HepG2 (cell line): ENCODE measurements around the gene CHCHD3. TPM values are rescaled to one million over a fixed set of nuclear protein-coding genes. Genes with fewer than 3 reads are reported as not detected.

ENCODE experiments used
- ATAC-seq: fragments of 200-7000 bp; cut with Tn5 transposase; 3 replicates; pipeline ENCODE4 v1.9.1; 2020; ENCODE audit warnings: mild to moderate bottlenecking, moderate library complexity
- BruUV-seq: library from RNA; stranded (reverse); fragments of 400-500 nt; replicated peaks from 2 replicates; lab custom pipeline; 2021; lab: Mats Ljungman, UMichigan
- CTCF ChIA-PET: fragments of 300-600 bp; formaldehyde crosslinking; extraction: SDS; loops from one replicate; lab custom pipeline; 2021; ENCODE audit warnings: low total read pairs, inconsistent platforms, low intra/inter-chr PET ratio; lab: Yijun Ruan, JAX
- POLR2A ChIA-PET: fragments of 350-600 bp; sonication (Branson Sonifier 250); formaldehyde crosslinking; loops from one replicate; lab custom pipeline; 2020; ENCODE audit warnings: antibody characterized with exemption, inconsistent platforms; lab: Yijun Ruan, JAX
- DNase-seq: peaks from one replicate; pipeline ENCODE4 v3.0.0-alpha.2; 2015; ENCODE audit warnings: low spot score
- FAIRE-seq: peaks from 3 replicates; lab custom pipeline; 2011; peaks lifted over from hg19 to GRCh38; lab: Jason Lieb, UNC
- H2AFZ ChIP-seq: one replicate; pipeline ENCODE4 v1.6.1; 2011; ENCODE audit warnings: low read length, inconsistent platforms
- H3K27ac ChIP-seq: fragments of 300-600 bp; 3 replicates; pipeline ENCODE4 v1.8.0; 2011; ENCODE audit warnings: mixed run types, mild to moderate bottlenecking, mixed read lengths, low read length, inconsistent platforms; ENCODE audit not compliant: insufficient read depth; ENCODE audit errors: extremely low read length
- H3K27me3 ChIP-seq, 2 experiments: fragments of 200-600 bp in 1 of 2; 2 replicates in 1 of 2; 3 replicates in 1 of 2; pipeline versions ENCODE4 v1.6.0 to v1.8.0; 2011; ENCODE audit warnings: low read length in 2 of 2, mild to moderate bottlenecking in 2 of 2, moderate library complexity in 2 of 2, inconsistent platforms in 1 of 2; ENCODE audit not compliant: insufficient read depth in 2 of 2, control insufficient read depth in 1 of 2
- H3K36me3 ChIP-seq, 2 experiments: fragments of 200-600 bp in 1 of 2; replicated peaks in 1 of 2; 2 replicates in 1 of 2; 3 replicates in 1 of 2; pipeline versions ENCODE4 v1.5.1 to v1.8.0; 2011; ENCODE audit warnings: low read length in 2 of 2, inconsistent platforms in 1 of 2; ENCODE audit not compliant: insufficient read depth in 2 of 2, control insufficient read depth in 1 of 2
- H3K4me1 ChIP-seq: 2 replicates; pipeline ENCODE4 v1.5.1; 2012; ENCODE audit warnings: low read length, inconsistent platforms; ENCODE audit not compliant: insufficient read depth
- H3K4me2 ChIP-seq: 2 replicates; pipeline ENCODE4 v1.6.0; 2011; ENCODE audit warnings: low read depth, low read length, inconsistent platforms
- H3K4me3 ChIP-seq, 3 experiments: fragments of 200-600 bp in 1 of 3; sonication (generic), shearing (Covaris generic) in 1 of 3; replicated peaks in 1 of 3; 2 replicates each; pipeline ENCODE4 v1.5.1; 2011 to 2016; ENCODE audit warnings: low read length in 3 of 3, inconsistent platforms in 2 of 3, low read depth in 2 of 3, mild to moderate bottlenecking in 2 of 3, control low read depth in 1 of 3, mixed read lengths in 1 of 3; ENCODE audit not compliant: insufficient read depth in 1 of 3
- H3K79me2 ChIP-seq: one replicate; pipeline ENCODE4 v1.6.1; 2011; ENCODE audit warnings: low read length, inconsistent platforms; ENCODE audit not compliant: insufficient read depth
- H3K9ac ChIP-seq: 2 replicates; pipeline ENCODE4 v1.6.0; 2011; ENCODE audit warnings: mild to moderate bottlenecking, low read depth, low read length, inconsistent platforms; ENCODE audit not compliant: insufficient read depth
- H3K9me3 ChIP-seq: 2 replicates; pipeline ENCODE4 v1.5.1; 2012; ENCODE audit warnings: mild to moderate bottlenecking, low read length
- H4K20me1 ChIP-seq: 2 replicates; pipeline ENCODE4 v1.6.0; 2011; ENCODE audit warnings: inconsistent platforms, mild to moderate bottlenecking, low read length, moderate library complexity; ENCODE audit not compliant: insufficient read depth
- CBFB ChIP-seq: sonication (generic); formaldehyde crosslinking; IDR thresholded peaks from 2 replicates; pipeline ENCODE4 v1.4.0; 2020; ENCODE audit warnings: missing genetic modification reagents
- ELF4 ChIP-seq: sonication (generic); formaldehyde crosslinking; IDR thresholded peaks from 2 replicates; pipeline ENCODE4 v1.5.0; 2020; ENCODE audit warnings: missing genetic modification reagents, mild to moderate bottlenecking, moderate library complexity, borderline replicate concordance
- HHEX ChIP-seq: IDR thresholded peaks from 2 replicates; pipeline ENCODE4 v1.6.1; 2016; ENCODE audit warnings: control low read depth
- MEIS1 ChIP-seq: sonication (generic); formaldehyde crosslinking; IDR thresholded peaks from 2 replicates; pipeline ENCODE4 v1.9.0; 2021; ENCODE audit warnings: mild to moderate bottlenecking, missing genetic modification reagents, moderate library complexity, borderline replicate concordance
- MXD3 ChIP-seq: IDR thresholded peaks from 2 replicates; pipeline ENCODE4 v1.6.1; 2016; ENCODE audit warnings: mild to moderate bottlenecking, missing biosample characterization, missing genetic modification reagents
- MXI1 ChIP-seq: IDR thresholded peaks from 3 replicates; pipeline ENCODE4 v1.6.1; 2012; ENCODE audit warnings: low read depth, low read length, inconsistent platforms, borderline replicate concordance
- PHF21A ChIP-seq: sonication (generic); formaldehyde crosslinking; IDR thresholded peaks from 2 replicates; pipeline ENCODE4 v1.5.0; 2020; ENCODE audit warnings: mild to moderate bottlenecking, missing genetic modification reagents
- PPARG ChIP-seq: conservative IDR thresholded peaks from 2 replicates; pipeline ENCODE4 v1.6.1; 2016; ENCODE audit warnings: missing biosample characterization, missing genetic modification reagents
- SAFB2 ChIP-seq: sonication (generic); formaldehyde crosslinking; IDR thresholded peaks from 2 replicates; pipeline ENCODE4 v1.5.1; 2020; ENCODE audit warnings: missing genetic modification reagents, low read depth, mild to moderate bottlenecking, borderline replicate concordance
- ZKSCAN5 ChIP-seq: sonication (generic); formaldehyde crosslinking; IDR thresholded peaks from 2 replicates; pipeline ENCODE4 v1.5.1; 2020; ENCODE audit warnings: mild to moderate bottlenecking, missing genetic modification reagents
- ZMYM2 ChIP-seq: sonication (generic); formaldehyde crosslinking; IDR thresholded peaks from 2 replicates; pipeline ENCODE4 v1.8.0; 2022; ENCODE audit warnings: mild to moderate bottlenecking, missing genetic modification reagents
- ZNF253 ChIP-seq: sonication (generic); formaldehyde crosslinking; IDR thresholded peaks from 2 replicates; pipeline ENCODE4 v1.8.0; 2022; ENCODE audit warnings: mild to moderate bottlenecking, missing genetic modification reagents, borderline replicate concordance
- ZNF567 ChIP-seq: sonication (generic); formaldehyde crosslinking; IDR thresholded peaks from 2 replicates; pipeline ENCODE4 v1.8.1; 2023; ENCODE audit warnings: mild to moderate bottlenecking, missing genetic modification reagents, borderline replicate concordance
- ZNF570 ChIP-seq: sonication (generic); formaldehyde crosslinking; IDR thresholded peaks from 2 replicates; pipeline ENCODE4 v1.4.0; 2020; ENCODE audit warnings: mild to moderate bottlenecking, missing genetic modification reagents, borderline replicate concordance
- ZNF687 ChIP-seq: sonication (generic); formaldehyde crosslinking; IDR thresholded peaks from 2 replicates; pipeline ENCODE4 v1.5.1; 2020; ENCODE audit warnings: mild to moderate bottlenecking, missing genetic modification reagents, moderate library complexity
- WGBS: methylation state at CpG from one replicate; pipeline ENCODE4 v1.1.6; 2017; ENCODE audit warnings: low lambda C conversion rate; 5-methylcytosine and 5-hydroxymethylcytosine counted together
- in situ Hi-C: cut with HindIII; loops from 2 replicates; pipeline ENCODE4 v1.10.0; 2017; ENCODE audit warnings: low pct_unique_long_range_greater_than_20kb; ENCODE audit not compliant: extremely low pct_ligation_motif_present
- intact Hi-C: fragments of 100-400 bp; cut with micrococcal nuclease; formaldehyde crosslinking; loops from one replicate; pipeline ENCODE4 v1.10.0; 2022; ENCODE audit not compliant: unreplicated experiment
- polyA plus RNA-seq, 8 experiments: library from polyadenylated mRNA; depleted of rRNA in 3 of 8; stranded (reverse) in 7 of 8; unstranded in 1 of 8; fragments of >200 nt; fragmentation: Illumina TruSeq in 4 of 8; extraction: Trizol in 4 of 8; gene quantifications; 2 replicates each; pipeline versions ENCODE4 v1.2.1 to v1.2.3, GENCODE V29; 2011 to 2016; ENCODE audit warnings: low read depth in 4 of 8, missing spikeins in 1 of 8, mixed read lengths in 1 of 8; ENCODE audit not compliant: insufficient read depth in 1 of 8
- total RNA-seq, 5 experiments: library from RNA; depleted of rRNA; stranded (reverse); fragments of >200 nt; fragmentation: Illumina TruSeq; extraction: Trizol; gene quantifications; 2 replicates each; pipeline ENCODE4 v1.2.3, GENCODE V29; 2016; ENCODE audit warnings: low read depth in 1 of 5
- TF ChIP-seq, protein P1 (sequence below): sonication (generic); formaldehyde crosslinking; IDR thresholded peaks from 2 replicates; pipeline ENCODE4 v1.4.0; 2020; ENCODE audit warnings: missing genetic modification reagents

The CHCHD3 gene
- total and polyA plus RNA-seq, 2 of the 13 experiments (the other 11 are each of a cell fraction or from before 2014, with no cell fraction given) = 32.7 to 86.8 TPM

GRCh38 chr7:132857703-132858102, 224.2 kb downstream of the CHCHD3 start:
- FAIRE-seq = no peak
- intact Hi-C loops = no loop called here
- BruUV-seq = no TSS peak

More at GRCh38 chr7:132857703-132858102, 224.2 kb downstream of the CHCHD3 start:
- no peaks in the 10 kb centered on the region for H3K27me3 ChIP-seq
- WGBS = 100% methylated on average over 4 of the region's 4 CpGs
- H3K4me1 ChIP-seq = no peaks in the 10 kb centered on the region
- POLR2A ChIA-PET = no interaction called here
- CTCF ChIA-PET = no interaction called here
- no peaks in the 10 kb centered on the region for H3K9me3 ChIP-seq
- H3K36me3 ChIP-seq = 0 out of 5 replicates have a peak, but pooled peaks cover 0 to 2% of the 10 kb centered on the region in 2 experiments
- TF ChIP-seq CBFB (CRISPR knock-in tag) (no peak), HHEX (CRISPR knock-in tag) (no peak), ZNF253 (CRISPR knock-in tag) (no peak), ZNF687 (CRISPR knock-in tag) (no peak), ZNF567 (CRISPR knock-in tag) (no peak), ZNF570 (CRISPR knock-in tag) (no peak), SAFB2 (CRISPR knock-in tag) (no peak), PPARG (no peak), MEIS1 (no peak), MXD3 (CRISPR knock-in tag) (no peak), ELF4 (no peak), ZMYM2 (CRISPR knock-in tag) (no peak), ZKSCAN5 (CRISPR knock-in tag) (no peak), MXI1 (no peak), PHF21A (no peak)
- TF ChIP-seq, protein P1, sequence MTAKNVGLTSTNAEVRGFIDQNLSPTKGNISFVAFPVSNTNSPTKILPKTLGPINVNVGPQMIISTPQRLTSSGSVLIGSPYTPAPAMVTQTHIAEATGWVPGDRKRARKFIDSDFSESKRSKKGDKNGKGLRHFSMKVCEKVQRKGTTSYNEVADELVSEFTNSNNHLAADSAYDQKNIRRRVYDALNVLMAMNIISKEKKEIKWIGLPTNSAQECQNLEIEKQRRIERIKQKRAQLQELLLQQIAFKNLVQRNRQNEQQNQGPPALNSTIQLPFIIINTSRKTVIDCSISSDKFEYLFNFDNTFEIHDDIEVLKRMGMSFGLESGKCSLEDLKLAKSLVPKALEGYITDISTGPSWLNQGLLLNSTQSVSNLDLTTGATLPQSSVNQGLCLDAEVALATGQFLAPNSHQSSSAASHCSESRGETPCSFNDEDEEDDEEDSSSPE (CRISPR knock-in tag) = no peak
- H3K9ac ChIP-seq = no peak overlapping the region
- no peak for ATAC-seq
- DNase-seq = no peak
- H4K20me1 ChIP-seq = no peaks in the 10 kb centered on the region
- H2AFZ ChIP-seq = no peak overlapping the region
- H3K4me2 ChIP-seq = no peak overlapping the region
- no peak overlapping the region for H3K27ac ChIP-seq
- no peaks in the 10 kb centered on the region for H3K79me2 ChIP-seq
- in situ Hi-C loops = no loop called here
- H3K4me3 ChIP-seq = no peak overlapping the region
